DND-41 (cell line): Measurements from ENCODE around the gene CCDC89.

Experiments
- CTCF ChIP-seq: IDR thresholded peaks from 2 replicates; pipeline ENCODE4 v1.5.1; 2012; ENCODE audit warnings: borderline replicate concordance, low read length, moderate library complexity, mild to moderate bottlenecking; ENCODE audit not compliant: poor library complexity, severe bottlenecking; ENCODE audit errors: extremely low read depth
- EZH2 ChIP-seq: IDR thresholded peaks from 3 replicates; pipeline ENCODE4 v1.6.1; 2012; ENCODE audit warnings: borderline replicate concordance, low read depth, mild to moderate bottlenecking, moderate library complexity, low read length, inconsistent platforms; ENCODE audit not compliant: severe bottlenecking

GRCh38 chr11:85665733-85666132 lies 20.3 kb downstream of the CCDC89 start:
- TF ChIP-seq CTCF (no peak), EZH2 (no peak)
